Suprapubic skin (tissue), 4 donors: Measurements from ENCODE around the gene HLF. TPM values are rescaled to one million over a fixed set of nuclear protein-coding genes. Genes with fewer than 3 reads are reported as not detected.

Experiments
- DNase-seq, 2 donors: peaks; one replicate each; pipeline ENCODE4 v3.0.0-alpha.2; 2019; ENCODE audit warnings: low spot score in 2 of 2
- H3K27ac ChIP-seq: fragments of 200-600 bp; sonication (generic); one replicate; pipeline ENCODE4 v1.5.1; 2019
- H3K27me3 ChIP-seq: fragments of 200-600 bp; sonication (generic); one replicate; pipeline ENCODE4 v1.5.1; 2019
- H3K36me3 ChIP-seq: fragments of 200-600 bp; sonication (generic); one replicate; pipeline ENCODE4 v1.5.1; 2019
- H3K4me1 ChIP-seq: fragments of 200-600 bp; sonication (generic); one replicate; pipeline ENCODE4 v1.5.1; 2019
- H3K4me3 ChIP-seq: fragments of 200-600 bp; sonication (generic); one replicate; pipeline ENCODE4 v1.5.1; 2019; ENCODE audit warnings: mild to moderate bottlenecking
- H3K9me3 ChIP-seq: fragments of 200-600 bp; sonication (generic); one replicate; pipeline ENCODE4 v1.5.1; 2019
- CTCF ChIP-seq, 2 donors: fragments of 200-600 bp in 1 of 2; fragments of 450-650 bp in 1 of 2; sonication (generic) in 1 of 2; IDR thresholded peaks; one replicate each; pipeline ENCODE4 v1.5.1; 2016 to 2019; ENCODE audit warnings: antibody characterized with exemption in 2 of 2, mild to moderate bottlenecking in 1 of 2, moderate library complexity in 1 of 2
- EP300 ChIP-seq: sonication (generic); formaldehyde crosslinking; IDR thresholded peaks from one replicate; pipeline ENCODE4 v1.6.1; 2017; ENCODE audit warnings: antibody characterized with exemption
- POLR2A ChIP-seq, 2 donors: fragments of 450-650 bp; IDR thresholded peaks; one replicate each; pipeline ENCODE4 v1.6.1; 2017; ENCODE audit warnings: antibody characterized with exemption in 2 of 2, mild to moderate bottlenecking in 2 of 2, moderate library complexity in 2 of 2
- POLR2AphosphoS5 ChIP-seq, 3 donors: sonication (generic); formaldehyde crosslinking; IDR thresholded peaks; one replicate each; pipeline ENCODE4 v1.6.1; 2017; ENCODE audit warnings: antibody characterized with exemption in 3 of 3
- WGBS: methylation state at CpG from one replicate; pipeline ENCODE4 v1.1.5; 2018; 5-methylcytosine and 5-hydroxymethylcytosine counted together
- total RNA-seq, 4 donors: library from RNA; depleted of rRNA; stranded (reverse); fragments of >200 nt; gene quantifications; one replicate each; pipeline ENCODE4 v1.1.0, GENCODE V29; 2016

HLF gene
- total RNA-seq, 4 donors from 2014 or later: 26.2 to 41.8 (median 36.5) TPM

GRCh38 chr17:55323518-55324295 is 58.9 kb downstream of the HLF start:
- no peak for TF ChIP-seq POLR2A (IDR thresholded peaks at IDR 0.05)
- no peak for TF ChIP-seq POLR2AphosphoS5 (IDR thresholded peaks at IDR 0.05)
- TF ChIP-seq CTCF (IDR thresholded peaks at IDR 0.05): no peak
- TF ChIP-seq EP300: no peak
- no peak for DNase-seq
- Histone ChIP-seq H3K4me3 (no peak overlapping the region), H3K9me3 (no peaks in the 10 kb centered on the region), H3K27me3 (no peaks in the 10 kb centered on the region), H3K36me3 (no peaks in the 10 kb centered on the region), H3K27ac (no peak overlapping the region), H3K4me1 (peaks cover 11% of the 10 kb centered on the region)
- WGBS: 97% methylated on average over 7 of the region's 7 CpGs

- H3K36me3 ChIP-seq: no peaks in the 10 kb centered on the region
- H3K27me3 ChIP-seq: no peaks in the 10 kb centered on the region
- WGBS: 90% methylated on average over 9 of the region's 9 CpGs
- DNase-seq: no peak
- peaks cover 4% of the 10 kb centered on the region for H3K4me1 ChIP-seq
- no peak overlapping the region for H3K4me3 ChIP-seq
- no peak overlapping the region for H3K27ac ChIP-seq
- no peaks in the 10 kb centered on the region for H3K9me3 ChIP-seq
- TF ChIP-seq POLR2AphosphoS5 (IDR thresholded peaks at IDR 0.05) (no peak), EP300 (no peak), CTCF (IDR thresholded peaks at IDR 0.05) (no peak), POLR2A (IDR thresholded peaks at IDR 0.05) (no peak)
Observed at GRCh38 chr17:55324296-55324978, 59.7 kb downstream of the HLF start.

- H3K4me3 ChIP-seq: no peak overlapping the region
- H3K27ac ChIP-seq: no peak overlapping the region
- no peak for DNase-seq
- no peaks in the 10 kb centered on the region for H3K36me3 ChIP-seq
- 37% methylated on average over 2 of the region's 2 CpGs for WGBS
- H3K9me3 ChIP-seq: no peaks in the 10 kb centered on the region
- no peak for TF ChIP-seq CTCF (IDR thresholded peaks at IDR 0.05)
- no peak for TF ChIP-seq EP300
- TF ChIP-seq POLR2AphosphoS5 (IDR thresholded peaks at IDR 0.05): no peak
- no peak for TF ChIP-seq POLR2A (IDR thresholded peaks at IDR 0.05)
- no peaks in the 10 kb centered on the region for H3K27me3 ChIP-seq
- peaks cover 2% of the 10 kb centered on the region for H3K4me1 ChIP-seq
Observed at GRCh38 chr17:55325406-55325805, 60.6 kb downstream of the HLF start.

GRCh38 chr17:55326030-55326429 is 61.3 kb downstream of the HLF start:
- WGBS: 82% methylated on average over 7 of the region's 7 CpGs
- TF ChIP-seq POLR2A (IDR thresholded peaks at IDR 0.05): no peak
- TF ChIP-seq EP300: no peak
- no peak for TF ChIP-seq CTCF (IDR thresholded peaks at IDR 0.05)
- no peak for TF ChIP-seq POLR2AphosphoS5 (IDR thresholded peaks at IDR 0.05)
- H3K9me3 ChIP-seq: no peaks in the 10 kb centered on the region
- H3K36me3 ChIP-seq: no peaks in the 10 kb centered on the region
- no peak overlapping the region for H3K27ac ChIP-seq
- H3K27me3 ChIP-seq: no peaks in the 10 kb centered on the region
- no peak for DNase-seq
- peaks cover 2% of the 10 kb centered on the region for H3K4me1 ChIP-seq
- no peak overlapping the region for H3K4me3 ChIP-seq
